Lower leg skin (tissue), 4 donors: ENCODE results near the gene TMEM214. TPM values are rescaled to one million over a fixed set of nuclear protein-coding genes. Genes with fewer than 3 reads are reported as not detected.

Experiments used
- DNase-seq, 2 donors: peaks; one replicate each; pipeline ENCODE4 v3.0.0-alpha.2; 2019; ENCODE audit warnings: low spot score in 2 of 2
- H3K4me3 ChIP-seq: fragments of 200-600 bp; sonication (generic); 2 replicates; pipeline ENCODE4 v1.5.1; 2017; ENCODE audit warnings: mild to moderate bottlenecking, low read depth; ENCODE audit not compliant: poor library complexity, severe bottlenecking
- POLR2A ChIP-seq, 2 donors: fragments of 450-650 bp; IDR thresholded peaks; one replicate each; pipeline ENCODE4 v1.6.1; 2016 to 2017; ENCODE audit warnings: antibody characterized with exemption in 2 of 2, mild to moderate bottlenecking in 1 of 2, moderate library complexity in 1 of 2
- WGBS, 2 donors: methylation state at CpG; one replicate each; pipeline ENCODE4 v1.1.5; 2018; 5-methylcytosine and 5-hydroxymethylcytosine counted together
- intact Hi-C: fragments of 100-400 bp; cut with DNase I; formaldehyde crosslinking; loops from one replicate; pipeline ENCODE4 v1.15.0; 2023; ENCODE audit warnings: low total_unique reads
- total RNA-seq, 4 donors: library from RNA; depleted of rRNA; stranded (reverse); fragments of >200 nt; gene quantifications; one replicate each; pipeline ENCODE4 v1.1.0, GENCODE V29; 2016
- TF ChIP-seq, protein P1 (sequence below), 3 donors: fragments of 450-650 bp; IDR thresholded peaks; one replicate each; pipeline ENCODE4 v1.5.1; 2016; ENCODE audit warnings: antibody characterized with exemption in 3 of 3, mild to moderate bottlenecking in 3 of 3, moderate library complexity in 2 of 3

The TMEM214 gene
- total RNA-seq, 4 donors from 2014 or later: 30.3 to 43.9 (median 32.0) TPM

DNA sequence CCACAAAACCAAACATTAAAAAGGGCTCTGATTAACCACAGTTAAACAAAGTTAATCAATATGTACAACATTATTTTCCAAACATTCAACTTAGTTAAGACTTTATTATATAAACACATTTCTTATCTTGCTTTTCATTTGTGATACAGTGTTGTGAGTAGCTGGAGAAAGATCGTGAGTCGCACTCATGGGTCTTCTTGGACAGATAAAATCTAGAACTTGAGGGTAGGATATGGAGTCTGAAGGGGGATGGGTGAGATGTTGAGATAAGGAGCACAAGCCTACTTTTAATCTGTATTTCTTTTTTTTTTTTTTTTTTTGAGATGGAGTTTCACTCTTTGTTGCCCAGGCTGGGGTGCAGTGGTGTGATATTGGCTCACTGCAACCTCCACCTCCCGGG lies 22.6 kb upstream of the TMEM214 start:
- intact Hi-C loops: no loop called here
- TF ChIP-seq, protein P1, sequence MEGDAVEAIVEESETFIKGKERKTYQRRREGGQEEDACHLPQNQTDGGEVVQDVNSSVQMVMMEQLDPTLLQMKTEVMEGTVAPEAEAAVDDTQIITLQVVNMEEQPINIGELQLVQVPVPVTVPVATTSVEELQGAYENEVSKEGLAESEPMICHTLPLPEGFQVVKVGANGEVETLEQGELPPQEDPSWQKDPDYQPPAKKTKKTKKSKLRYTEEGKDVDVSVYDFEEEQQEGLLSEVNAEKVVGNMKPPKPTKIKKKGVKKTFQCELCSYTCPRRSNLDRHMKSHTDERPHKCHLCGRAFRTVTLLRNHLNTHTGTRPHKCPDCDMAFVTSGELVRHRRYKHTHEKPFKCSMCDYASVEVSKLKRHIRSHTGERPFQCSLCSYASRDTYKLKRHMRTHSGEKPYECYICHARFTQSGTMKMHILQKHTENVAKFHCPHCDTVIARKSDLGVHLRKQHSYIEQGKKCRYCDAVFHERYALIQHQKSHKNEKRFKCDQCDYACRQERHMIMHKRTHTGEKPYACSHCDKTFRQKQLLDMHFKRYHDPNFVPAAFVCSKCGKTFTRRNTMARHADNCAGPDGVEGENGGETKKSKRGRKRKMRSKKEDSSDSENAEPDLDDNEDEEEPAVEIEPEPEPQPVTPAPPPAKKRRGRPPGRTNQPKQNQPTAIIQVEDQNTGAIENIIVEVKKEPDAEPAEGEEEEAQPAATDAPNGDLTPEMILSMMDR (IDR thresholded peaks at IDR 0.05): no peak
- no peak for TF ChIP-seq POLR2A (IDR thresholded peaks at IDR 0.05)
- 85 to 95% methylated on average over 3 of the region's 3 CpGs for whole genome bisulfite sequencing, 2 donors
- no peak for DNase-seq
- H3K4me3 ChIP-seq: no peak overlapping the region

DNA sequence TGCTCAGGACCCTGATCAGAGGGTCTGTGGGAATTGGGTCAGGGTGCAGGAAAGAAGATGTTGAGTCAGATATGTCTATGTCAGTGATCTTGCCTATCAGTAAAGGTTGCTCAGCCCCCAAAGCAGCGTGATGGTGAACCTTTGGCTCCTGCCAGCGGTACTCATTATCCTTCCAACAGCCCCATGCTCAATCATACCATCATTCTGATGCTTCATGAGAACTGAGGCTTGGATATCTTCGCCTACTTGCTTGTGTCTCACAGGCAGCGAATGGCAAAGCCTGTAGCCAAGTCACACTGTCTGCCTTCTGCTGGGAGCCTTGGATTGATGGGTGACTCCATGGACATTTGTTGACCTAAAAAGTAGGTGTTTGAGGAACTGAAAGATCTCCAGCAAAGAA lies 19.0 kb upstream of the TMEM214 start:
- WGBS, 2 donors: 95 to 98% methylated on average over 4 of the region's 4 CpGs
- no peak overlapping the region for H3K4me3 ChIP-seq
- no peak for TF ChIP-seq POLR2A (IDR thresholded peaks at IDR 0.05)
- TF ChIP-seq, protein P1 (IDR thresholded peaks at IDR 0.05): no peak
- intact Hi-C loops: no loop called here
- no peak for DNase-seq

DNA sequence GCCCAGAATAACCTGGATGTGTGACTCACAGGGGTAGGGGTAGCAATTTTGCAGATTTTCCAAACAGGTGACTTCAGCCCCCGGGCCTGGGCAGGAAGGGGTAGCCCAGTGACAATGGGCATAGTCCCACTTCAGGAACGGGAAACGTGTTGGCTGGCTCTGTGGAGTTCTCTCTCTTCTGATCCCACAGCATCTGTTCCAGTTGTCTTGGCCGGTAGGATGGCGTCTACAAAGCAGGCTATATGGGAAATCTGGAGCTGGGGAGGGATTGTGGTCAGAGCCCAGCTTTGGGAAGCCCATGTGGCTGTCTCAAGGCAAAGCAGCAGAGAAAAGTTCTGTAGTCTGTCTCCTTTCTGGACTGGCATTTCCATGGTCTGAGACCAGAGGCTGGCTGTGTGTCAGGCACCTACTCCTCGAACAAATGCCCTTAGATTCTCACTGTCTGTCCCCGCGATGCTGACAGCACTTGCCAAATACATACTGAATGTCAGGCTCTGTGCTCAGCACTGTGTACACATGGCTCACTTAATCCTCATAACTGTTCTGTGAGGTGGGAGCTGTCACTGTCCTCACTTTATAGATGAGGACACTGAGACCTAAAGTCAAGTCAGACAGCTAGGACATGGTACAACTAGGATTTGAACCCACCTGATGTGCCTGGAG lies 17.9 kb upstream of the TMEM214 start:
- TF ChIP-seq, protein P1 (IDR thresholded peaks at IDR 0.05): no peak
- no peak for TF ChIP-seq POLR2A (IDR thresholded peaks at IDR 0.05)
- H3K4me3 ChIP-seq: no peak overlapping the region
- intact Hi-C loops: loop anchor here (5.0 kb wide), 1 partner anchor 53 kb away; no protein-coding TSS in a partner anchor
- DNase-seq: peak in 1 of 2 donors; percentile 58
- 84 to 86% methylated on average over 7 to 8 of the region's 8 CpGs for WGBS, 2 donors

DNA sequence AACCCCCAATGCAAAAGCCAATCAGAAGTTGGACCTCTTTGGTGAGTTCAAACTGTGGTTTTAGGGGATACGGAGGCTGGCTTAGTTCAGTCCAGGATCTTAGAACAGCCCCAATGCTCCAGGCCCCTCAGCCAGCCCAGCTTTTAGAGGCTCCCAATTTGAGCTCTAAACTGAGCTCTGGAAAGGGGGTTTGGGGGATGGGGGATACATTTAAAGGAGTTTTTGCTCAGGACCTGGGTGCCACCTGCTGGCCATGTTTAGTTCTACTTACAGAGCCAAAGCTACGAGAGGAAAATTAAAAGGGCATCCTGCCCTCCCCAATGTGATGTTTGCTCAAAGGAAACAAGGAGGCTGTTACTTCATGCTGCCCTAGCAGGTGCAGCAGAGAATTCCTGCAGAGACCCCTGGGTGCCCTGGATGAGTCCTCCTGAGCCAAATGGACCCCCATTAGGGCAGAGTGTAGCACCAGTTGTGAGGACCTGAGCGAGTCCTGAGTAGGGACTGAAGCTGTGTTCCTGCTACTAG lies 15.9 kb upstream of the TMEM214 start:
- intact Hi-C loops: loop anchor here (5.0 kb wide), 1 partner anchor 55 kb away; no protein-coding TSS in a partner anchor
- no peak overlapping the region for H3K4me3 ChIP-seq
- peak in 1 of 2 donors; percentile 86 for DNase-seq
- TF ChIP-seq POLR2A (IDR thresholded peaks at IDR 0.05): no peak
- TF ChIP-seq, protein P1 (IDR thresholded peaks at IDR 0.05): no peak
- WGBS, 2 donors: 64 to 67% methylated on average over 3 of the region's 3 CpGs

DNA sequence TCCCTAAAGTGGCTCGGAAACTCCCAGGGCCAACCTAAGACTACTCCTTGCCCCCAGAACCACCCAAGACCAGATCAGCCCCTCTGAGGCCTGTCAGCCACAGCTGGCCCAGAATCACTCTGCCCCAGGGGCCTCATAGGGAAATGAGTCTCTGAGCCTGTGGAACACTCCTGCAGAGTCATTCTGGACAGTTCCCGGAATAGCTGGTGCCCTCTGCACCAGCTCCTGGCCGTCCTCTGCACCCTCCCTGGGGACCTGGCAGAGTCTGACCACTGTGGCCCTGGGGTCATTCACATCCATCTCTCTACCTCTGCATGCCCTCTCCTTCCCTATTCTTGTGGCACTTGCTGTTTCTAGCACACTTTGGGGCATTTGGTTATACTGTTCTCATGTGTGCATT lies 14.6 kb upstream of the TMEM214 start:
- intact Hi-C loops: loop anchor here (5.0 kb wide), 1 partner anchor 56 kb away; no protein-coding TSS in a partner anchor
- 83 to 94% methylated on average over 3 of the region's 3 CpGs for WGBS, 2 donors
- TF ChIP-seq, protein P1 (IDR thresholded peaks at IDR 0.05): no peak
- no peak for TF ChIP-seq POLR2A (IDR thresholded peaks at IDR 0.05)
- DNase-seq: no peak
- no peak overlapping the region for H3K4me3 ChIP-seq
